ENCODE results near the gene PPP1R9A.

Gene PPP1R9A

GRCh38 chr7:95251966-95252365, 344.6 kb downstream of the PPP1R9A start:
- DNase-seq (ENCODE audit: low read depth in 4 of 4, low spot score in 1 of 4) = no peak

DNA sequence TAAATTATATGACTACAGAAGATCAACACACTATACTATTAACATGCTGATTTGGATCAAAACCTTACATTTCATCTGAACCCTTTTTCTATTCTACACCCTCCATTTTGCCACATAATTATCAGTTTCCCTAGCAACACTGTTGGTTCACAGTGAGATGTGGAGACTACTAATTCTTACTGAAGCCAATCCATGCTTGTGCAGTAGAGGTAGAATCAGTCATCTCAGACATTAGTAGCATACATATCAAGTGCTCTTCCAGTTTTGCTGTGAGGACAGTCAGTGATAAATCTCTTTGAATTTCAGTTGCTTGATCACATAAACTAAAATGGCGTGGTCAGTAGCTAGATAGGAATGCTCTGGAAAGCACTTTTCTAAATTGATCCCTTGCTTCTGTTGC, 346.6 kb downstream of the PPP1R9A start:
- DNase-seq (ENCODE audit: low read depth in 4 of 4, low spot score in 1 of 4) = no peak

- no peak for DNase-seq (ENCODE audit: low read depth in 4 of 4, low spot score in 1 of 4)
These were observed 348.3 kb downstream of the PPP1R9A start for GRCh38 chr7:95255691-95256090.

DNA sequence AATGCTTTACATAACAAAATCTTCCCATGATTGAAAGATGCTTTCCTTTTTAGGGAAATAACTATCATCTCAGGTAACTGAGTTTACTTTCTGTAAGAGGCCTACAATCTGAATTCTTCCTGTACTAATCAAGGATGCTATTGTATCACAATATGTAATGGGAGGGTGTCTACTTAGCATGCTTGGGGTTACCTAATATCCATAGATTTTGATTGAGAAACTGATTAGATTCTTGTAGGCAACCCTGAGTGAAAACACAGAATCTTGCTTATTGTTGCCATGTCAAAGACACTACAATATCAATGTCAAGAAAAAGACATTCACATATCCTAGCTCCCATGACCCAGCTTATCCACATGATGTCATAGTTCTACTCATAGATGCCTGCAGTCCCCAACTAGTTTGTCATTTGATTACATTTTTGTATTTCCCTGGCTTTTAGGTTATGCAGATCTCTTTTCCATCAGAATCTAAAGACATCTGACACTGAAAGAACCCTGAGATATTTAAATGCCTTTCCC, 354.6 kb downstream of the PPP1R9A start:
- DNase-seq (ENCODE audit: low read depth in 4 of 4, low spot score in 1 of 4) = no peak

DNA sequence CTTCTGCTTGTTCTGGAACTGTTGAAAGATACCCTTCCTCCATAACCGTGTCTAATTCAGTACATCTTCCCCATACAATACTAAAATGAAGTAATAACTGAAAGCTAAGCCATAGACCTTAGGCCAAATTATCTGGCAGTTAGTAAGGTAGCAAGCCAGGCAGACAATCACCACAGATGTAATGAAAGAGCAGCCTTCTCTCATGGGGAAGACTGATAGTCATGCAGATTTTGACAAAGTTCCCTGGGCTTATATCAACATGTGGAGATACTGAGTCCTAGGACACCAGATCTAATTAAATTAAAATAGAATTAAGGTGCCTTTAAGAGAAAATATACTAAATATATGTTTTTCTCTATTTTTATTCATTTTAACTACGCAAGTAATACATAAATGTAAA, 355.5 kb downstream of the PPP1R9A start:
- DNase-seq (ENCODE audit: low read depth in 4 of 4, low spot score in 1 of 4) = no peak

- no peak for DNase-seq (ENCODE audit: low read depth in 4 of 4, low spot score in 1 of 4)
These were observed 356.5 kb downstream of the PPP1R9A start for GRCh38 chr7:95263785-95264362.

DNA sequence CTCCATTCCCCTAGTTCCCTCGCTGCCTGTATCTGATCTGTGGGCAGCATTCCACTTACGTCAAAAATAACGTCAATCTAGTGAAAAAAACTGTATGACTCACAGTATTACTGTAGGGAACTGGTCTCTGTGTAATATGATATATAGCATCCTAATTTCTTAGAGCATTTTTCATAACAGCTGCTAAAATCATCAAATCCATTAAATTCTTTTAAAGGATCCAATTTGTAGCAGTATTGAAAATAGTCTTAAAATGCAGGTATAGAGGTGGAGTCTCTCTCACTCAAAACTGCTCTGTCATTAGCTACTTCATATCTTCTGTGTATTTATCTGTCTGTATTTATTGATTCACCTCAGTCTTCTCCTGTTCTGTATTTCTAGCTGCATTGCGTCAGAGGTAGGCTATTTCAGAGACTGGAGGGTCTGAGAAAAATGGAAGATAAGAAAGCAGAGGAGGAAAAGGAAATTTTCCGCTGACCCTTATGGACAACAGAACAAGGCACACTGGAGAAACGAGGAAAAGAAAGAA, 357.0 kb downstream of the PPP1R9A start:
- no peak for DNase-seq (ENCODE audit: low read depth in 4 of 4, low spot score in 1 of 4)

GRCh38 chr7:95265634-95266033, 358.2 kb downstream of the PPP1R9A start:
- DNase-seq (ENCODE audit: low read depth in 4 of 4, low spot score in 1 of 4) = no peak

GRCh38 chr7:95267754-95268153, 360.4 kb downstream of the PPP1R9A start:
- DNase-seq (ENCODE audit: low read depth in 4 of 4, low spot score in 1 of 4) = no peak

- no peak for DNase-seq (ENCODE audit: low read depth in 4 of 4, low spot score in 1 of 4)
These were observed 362.2 kb downstream of the PPP1R9A start for GRCh38 chr7:95269640-95270039.

- DNase-seq (ENCODE audit: low read depth in 4 of 4, low spot score in 1 of 4) = no peak
These were observed 368.7 kb downstream of the PPP1R9A start for GRCh38 chr7:95276114-95276513.

GRCh38 chr7:95279417-95279816, 372.0 kb downstream of the PPP1R9A start:
- DNase-seq (ENCODE audit: low read depth in 4 of 4, low spot score in 1 of 4) = no peak

- DNase-seq (ENCODE audit: low read depth in 4 of 4, low spot score in 1 of 4) = no peak
These were observed 378.7 kb downstream of the PPP1R9A start for GRCh38 chr7:95286096-95286495.

- no peak for DNase-seq (ENCODE audit: low read depth in 4 of 4, low spot score in 1 of 4)
These were observed 382.9 kb downstream of the PPP1R9A start for GRCh38 chr7:95290166-95290830.

GRCh38 chr7:95295397-95295796, 388.0 kb downstream of the PPP1R9A start:
- no peak for DNase-seq (ENCODE audit: low read depth in 4 of 4, low spot score in 1 of 4)

GRCh38 chr7:95296456-95296855, 389.1 kb downstream of the PPP1R9A start:
- no peak for DNase-seq (ENCODE audit: low read depth in 4 of 4, low spot score in 1 of 4)

DNA sequence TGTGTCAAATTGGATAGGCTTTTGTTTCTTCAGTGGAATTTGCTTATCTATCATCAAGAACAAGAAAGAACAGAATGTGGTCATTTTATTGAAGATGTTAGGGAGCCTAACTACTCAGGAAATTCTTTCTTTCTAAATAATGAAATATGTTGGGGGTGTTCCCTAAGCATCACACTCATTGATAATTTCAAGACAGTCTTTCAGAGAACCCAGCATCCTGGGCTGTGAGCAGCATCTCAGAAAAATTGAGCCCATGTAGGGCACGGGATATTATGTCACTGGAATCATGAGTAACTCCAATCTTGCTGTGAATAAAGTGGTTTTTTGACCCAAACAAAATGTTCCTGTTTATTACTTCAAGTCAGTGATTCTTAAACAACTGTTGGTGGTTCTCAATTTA, 389.6 kb downstream of the PPP1R9A start:
- no peak for DNase-seq (ENCODE audit: low read depth in 4 of 4, low spot score in 1 of 4)

DNA sequence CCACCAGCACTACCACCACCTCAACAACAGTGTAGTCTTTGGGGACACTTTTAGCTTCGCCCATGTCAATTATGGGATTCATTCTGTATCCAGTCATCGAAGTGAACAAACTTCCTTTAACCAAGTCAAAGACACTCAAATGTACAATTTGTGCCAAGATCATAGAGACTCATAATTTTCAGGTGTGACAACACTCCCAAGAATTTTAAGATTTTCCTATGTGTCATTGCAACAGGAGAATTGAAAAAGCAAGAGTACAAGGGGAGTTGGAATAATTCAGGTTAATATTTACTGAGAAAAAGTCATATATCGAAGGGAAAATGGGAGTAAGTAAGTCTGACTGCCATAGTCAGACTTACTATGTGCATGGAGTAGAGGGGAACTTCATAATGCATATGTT, 390.7 kb downstream of the PPP1R9A start:
- no peak for DNase-seq (ENCODE audit: low read depth in 4 of 4, low spot score in 1 of 4)

DNA sequence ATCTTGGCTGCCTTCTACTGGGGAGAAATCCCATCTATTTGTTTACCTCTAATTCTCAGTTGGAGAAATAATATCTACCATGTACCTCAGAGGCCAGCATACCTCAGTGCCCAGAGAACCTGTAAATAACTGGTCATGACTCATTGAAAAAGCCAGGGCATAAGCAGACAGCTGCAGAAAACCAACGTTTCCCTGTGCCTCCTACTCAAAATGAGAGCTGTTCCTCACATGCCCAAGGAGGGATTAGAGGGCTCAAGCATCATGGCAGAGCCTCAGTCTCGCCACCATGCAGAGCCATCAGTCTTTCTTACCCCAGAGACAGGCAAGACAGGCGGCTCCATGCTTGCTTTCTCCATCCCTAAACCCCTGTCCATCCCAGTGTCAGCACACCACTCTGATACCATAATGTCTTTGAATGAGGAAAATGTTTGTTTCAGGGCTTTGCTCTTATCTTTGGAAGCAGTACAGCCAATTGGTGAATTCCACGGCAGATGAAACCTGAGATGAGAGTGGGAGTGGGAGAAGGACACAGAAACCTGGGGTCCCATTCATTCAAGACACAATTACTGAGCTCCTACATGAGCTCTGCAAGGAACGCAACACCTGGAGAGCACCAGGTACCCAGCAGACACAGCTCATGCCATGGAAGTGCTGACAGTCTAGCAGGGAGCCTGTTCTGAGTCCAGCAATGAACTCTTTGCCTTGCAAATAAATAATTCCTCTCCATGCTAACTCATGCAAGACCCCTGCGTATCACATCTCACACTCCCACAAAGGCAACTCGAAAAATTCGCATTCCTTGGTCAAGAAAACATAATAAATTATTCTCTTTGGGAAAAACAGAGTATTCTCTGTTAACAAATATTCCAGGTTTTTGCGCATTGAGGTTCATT, 395.9 kb downstream of the PPP1R9A start:
- DNase-seq (ENCODE audit: low read depth in 4 of 4, low spot score in 1 of 4) = no peak

DNA sequence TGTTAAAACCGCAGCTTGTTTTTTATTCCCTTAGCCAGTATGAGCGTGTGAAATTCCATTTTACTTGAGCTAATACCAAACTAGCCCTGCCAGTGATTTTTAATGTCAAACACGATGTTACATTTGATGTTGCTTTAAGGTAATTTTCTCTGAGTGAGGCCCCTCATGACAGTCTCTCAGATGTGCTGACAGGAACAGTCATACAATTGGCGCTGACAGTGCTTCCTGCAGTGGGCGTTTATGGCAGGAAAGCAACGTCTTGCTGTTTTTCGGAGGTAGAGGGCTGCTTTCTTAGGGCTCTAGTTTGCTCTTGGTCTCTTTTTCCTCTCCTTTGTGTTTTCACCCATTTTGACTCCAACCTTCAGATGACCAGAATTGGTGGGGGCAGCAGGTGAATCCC, 397.6 kb downstream of the PPP1R9A start:
- no peak for DNase-seq (ENCODE audit: low read depth in 4 of 4, low spot score in 1 of 4)

- DNase-seq (ENCODE audit: low read depth in 4 of 4, low spot score in 1 of 4) = no peak
These were observed 402.6 kb downstream of the PPP1R9A start for GRCh38 chr7:95309951-95310350.

GRCh38 chr7:95311389-95311788, 404.0 kb downstream of the PPP1R9A start:
- DNase-seq (ENCODE audit: low read depth in 4 of 4, low spot score in 1 of 4) = no peak

All from stimulated activated CD4-positive, alpha-beta T cell treated with anti-CD3 and anti-CD28 coated beads, Interleukin-1b, Interleukin-23, amount 100 ng/mL, for 24 hours (primary cell).